Limb (tissue), 2 donors: ENCODE data around the gene RAB34.

Experiments used
- DNase-seq, 2 donors: peaks; one replicate each; pipeline ENCODE4 v3.0.0-alpha.2; 2016; ENCODE audit errors: extremely low spot score in 2 of 2

RAB34 gene

DNA sequence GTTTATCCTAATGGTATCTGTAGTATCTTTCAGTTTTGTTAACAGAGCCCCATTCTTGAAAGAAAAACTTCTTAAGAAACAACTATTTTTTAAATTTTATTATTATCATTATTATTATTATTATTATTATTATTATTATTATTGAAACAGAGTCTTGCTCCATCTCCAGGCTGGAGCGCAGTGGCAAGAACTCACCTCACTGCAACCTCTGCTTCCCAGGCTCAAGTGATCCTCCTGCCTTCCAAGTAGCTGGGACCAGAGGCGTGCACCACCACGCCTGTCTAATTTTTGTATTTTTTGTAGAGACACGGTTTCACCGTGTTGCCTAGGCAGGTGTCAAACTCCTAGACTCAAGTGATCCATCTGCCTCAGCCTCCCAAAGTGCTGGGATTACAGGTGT, 32.3 kb downstream of the RAB34 start:
- no peak for DNase-seq

DNA sequence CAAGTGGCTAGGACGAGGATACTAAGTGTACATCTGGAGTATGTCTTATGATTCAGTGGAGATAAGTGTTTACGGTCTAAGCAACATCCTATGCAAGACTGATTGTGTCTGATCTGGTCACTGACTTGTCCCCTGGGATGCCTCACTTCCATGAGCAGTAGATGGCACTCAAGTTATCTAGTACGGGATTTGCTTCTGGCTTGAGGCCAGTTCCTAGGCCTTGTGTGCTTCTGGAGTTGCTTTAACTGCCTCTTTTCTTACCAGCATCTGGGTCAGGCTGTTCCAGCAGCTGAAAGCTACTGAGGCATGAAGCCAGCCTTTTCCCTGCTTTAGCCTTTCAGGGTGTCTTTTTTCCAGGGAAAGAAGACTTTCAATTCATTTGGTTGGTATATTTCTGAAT, 32.7 kb downstream of the RAB34 start:
- DNase-seq, result peak in 1 of 2 donors; percentile 15

DNA sequence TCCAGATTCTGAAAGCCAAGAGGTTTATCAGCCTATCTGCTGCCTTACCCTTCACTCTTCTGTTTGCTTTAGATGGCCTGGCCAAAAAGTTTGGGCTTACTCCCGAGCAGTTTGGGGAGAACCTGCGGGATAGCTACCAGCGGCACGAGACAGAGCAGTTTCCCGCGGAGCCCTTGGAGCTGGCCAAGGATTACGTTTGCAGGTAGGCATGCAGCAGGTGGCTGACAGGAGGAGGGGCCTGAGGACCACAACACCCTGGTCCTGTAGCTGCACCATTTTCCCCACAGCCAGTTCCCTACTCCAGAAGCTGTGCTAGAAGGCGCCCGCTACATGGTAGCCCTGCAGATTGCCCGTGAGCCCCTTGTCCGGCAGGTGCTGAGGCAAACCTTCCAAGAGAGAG, 35.0 kb downstream of the RAB34 start:
- DNase-seq, result no peak

DNA sequence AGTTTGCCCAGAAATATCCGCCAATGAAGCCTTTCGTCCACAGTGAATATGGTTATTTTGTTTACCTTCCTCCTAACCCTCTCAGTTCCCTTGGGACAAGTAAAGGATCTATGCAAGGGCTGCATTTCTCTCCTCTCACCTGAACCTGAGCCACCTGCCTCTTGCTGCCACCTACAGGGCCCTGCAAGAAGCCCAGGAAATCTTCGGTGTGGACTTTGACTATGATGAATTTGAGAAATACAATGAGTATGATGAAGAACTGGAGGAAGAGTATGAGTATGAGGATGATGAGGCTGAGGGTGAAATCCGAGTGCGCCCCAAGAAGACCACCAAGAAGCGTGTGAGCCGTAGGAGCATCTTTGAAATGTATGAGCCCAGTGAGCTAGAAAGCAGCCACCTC, 41.7 kb downstream of the RAB34 start:
- no peak for DNase-seq

DNA sequence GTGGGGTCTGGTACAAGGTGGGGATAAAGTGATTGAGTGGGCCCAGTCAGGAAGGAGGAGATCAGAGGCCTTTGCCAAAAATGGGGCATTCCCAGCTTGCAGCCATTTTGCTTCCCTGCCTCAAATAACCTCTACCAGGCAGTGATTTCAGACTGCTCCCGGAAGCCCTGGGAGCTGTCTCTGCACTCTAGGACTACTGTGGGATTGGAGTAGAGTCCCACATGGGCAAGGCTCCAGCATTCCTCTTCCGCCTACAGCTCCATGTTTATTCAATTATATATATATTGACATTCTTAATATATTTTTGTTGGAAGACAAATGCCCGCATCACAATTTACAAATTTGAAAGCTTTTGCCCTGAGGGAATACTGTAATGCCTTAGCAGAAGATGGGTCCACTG, 42.2 kb downstream of the RAB34 start:
- DNase-seq, result no peak

DNA sequence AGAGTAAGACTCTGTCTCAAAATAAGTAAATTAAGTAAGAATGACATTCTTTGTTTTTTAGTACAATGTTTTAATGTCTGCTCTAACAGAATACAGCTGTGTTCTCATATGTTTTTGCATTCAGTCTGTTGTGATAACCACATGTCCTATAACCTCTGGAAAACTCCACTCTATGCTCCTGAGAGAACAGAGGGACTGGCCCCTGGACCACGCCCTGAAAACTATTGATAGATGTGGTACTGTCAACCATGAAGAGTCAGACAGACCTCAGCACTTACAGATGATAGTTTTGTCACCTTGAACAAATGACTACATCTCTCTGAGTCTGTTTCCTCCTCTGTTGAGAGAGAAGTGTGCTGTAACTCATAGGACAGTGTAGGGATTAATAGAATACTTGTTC, 47.8 kb downstream of the RAB34 start:
- no peak for DNase-seq

DNA sequence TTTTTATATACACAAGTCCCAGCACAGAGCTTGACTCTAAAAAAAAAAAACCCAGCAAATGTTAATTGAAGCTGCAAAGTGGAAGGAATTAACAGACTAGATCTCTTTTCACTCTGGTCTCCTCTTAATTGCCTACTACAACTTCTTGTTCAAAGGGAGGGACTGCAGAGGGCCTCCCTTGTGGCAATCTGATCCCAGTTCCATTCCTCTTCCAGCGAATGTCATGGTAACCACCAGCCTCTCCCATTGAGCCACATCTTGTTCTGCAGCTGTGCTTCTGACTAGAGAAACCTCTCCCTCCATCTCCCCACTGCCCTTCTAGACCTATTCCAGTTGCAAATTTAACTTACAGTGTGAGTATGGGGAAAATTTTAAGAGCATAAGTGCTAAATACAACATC, 49.8 kb downstream of the RAB34 start:
- DNase-seq, result no peak

DNA sequence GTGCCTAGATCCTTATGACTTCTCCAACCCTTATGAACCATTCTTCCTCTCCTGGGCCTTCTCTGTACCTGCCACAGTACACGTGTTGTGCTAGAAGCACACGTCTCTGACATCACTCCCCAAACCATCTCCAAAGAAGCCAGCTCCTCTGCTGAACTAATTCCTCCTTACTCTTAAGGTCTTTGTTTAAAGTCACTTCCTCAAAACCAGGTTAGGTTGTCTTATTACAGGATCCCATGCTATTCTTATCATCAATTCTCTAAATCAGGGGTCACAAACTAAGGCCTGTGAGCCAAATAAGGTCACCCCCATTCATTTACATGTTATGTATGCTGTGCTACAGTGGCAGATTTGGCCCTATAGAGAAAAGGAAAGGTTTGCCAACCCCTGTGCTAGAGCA, 51.7 kb downstream of the RAB34 start:
- no peak for DNase-seq
